ENCODE measurements around the gene IBA57. TPM values are rescaled to one million over a fixed set of nuclear protein-coding genes. Genes with fewer than 3 reads are reported as not detected.

Gene IBA57
- total RNA-seq, 1 donor from 2014 or later, result 11.4 TPM

DNA sequence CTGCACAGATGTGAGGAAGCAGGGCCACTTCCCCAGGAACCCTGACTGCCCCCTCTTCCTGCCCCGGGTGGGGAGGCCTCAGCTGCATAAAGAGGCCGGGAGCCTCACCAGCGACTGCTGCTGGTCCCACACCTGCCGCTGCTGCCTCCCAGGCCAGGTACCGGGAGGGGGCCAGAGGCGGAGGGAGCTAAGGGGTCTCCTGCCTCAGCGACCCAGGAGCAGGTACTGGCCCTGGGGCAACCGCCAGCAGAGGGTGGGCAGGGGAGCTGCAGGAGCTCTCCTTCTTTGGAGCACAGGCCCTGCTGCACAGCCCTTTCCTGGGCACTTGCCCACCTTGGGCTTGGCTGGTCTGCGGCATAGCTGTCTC, 9.1 kb upstream of the IBA57 start:
- no peak for DNase-seq
- Mint-ChIP-seq H3K4me3 (no peak overlapping the region), H3K27me3 (no peaks in the 10 kb centered on the region), H3K36me3 (ENCODE audit: low read depth) (no peaks in the 10 kb centered on the region), H3K4me1 (peaks cover 10% of the 10 kb centered on the region), H3K27ac (no peak overlapping the region), H3K9me3 (no peaks in the 10 kb centered on the region)
- intact Hi-C loops (cut with micrococcal nuclease), result no loop called here

- no peak overlapping the region for H3K4me3 Mint-ChIP-seq
Measured at GRCh38 chr1:228156941-228157728, 8.5 kb upstream of the IBA57 start.

DNA sequence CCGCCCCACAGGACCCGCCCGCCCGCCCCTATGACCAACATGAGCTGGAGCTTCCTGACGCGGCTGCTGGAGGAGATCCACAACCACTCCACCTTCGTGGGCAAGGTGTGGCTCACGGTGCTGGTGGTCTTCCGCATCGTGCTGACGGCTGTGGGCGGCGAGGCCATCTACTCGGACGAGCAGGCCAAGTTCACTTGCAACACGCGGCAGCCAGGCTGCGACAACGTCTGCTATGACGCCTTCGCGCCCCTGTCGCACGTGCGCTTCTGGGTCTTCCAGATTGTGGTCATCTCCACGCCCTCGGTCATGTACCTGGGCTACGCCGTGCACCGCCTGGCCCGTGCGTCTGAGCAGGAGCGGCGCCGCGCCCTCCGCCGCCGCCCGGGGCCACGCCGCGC, 7.9 kb upstream of the IBA57 start:
- DNase-seq, result no peak
- peaks cover 15% of the 10 kb centered on the region for H3K4me1 Mint-ChIP-seq
- intact Hi-C loops (cut with micrococcal nuclease), result no loop called here
- H3K27ac Mint-ChIP-seq, result no peak overlapping the region
- no peaks in the 10 kb centered on the region for H3K27me3 Mint-ChIP-seq
- no peaks in the 10 kb centered on the region for H3K36me3 Mint-ChIP-seq (ENCODE audit: low read depth)
- no peaks in the 10 kb centered on the region for H3K9me3 Mint-ChIP-seq
- no peak overlapping the region for H3K4me3 Mint-ChIP-seq

More at GRCh38 chr1:228156941-228157728, 8.5 kb upstream of the IBA57 start:
- no peaks in the 10 kb centered on the region for H3K27me3 Mint-ChIP-seq
- intact Hi-C loops (cut with micrococcal nuclease), result no loop called here
- H3K27ac Mint-ChIP-seq, result no peak overlapping the region
- no peaks in the 10 kb centered on the region for H3K36me3 Mint-ChIP-seq (ENCODE audit: low read depth)
- H3K9me3 Mint-ChIP-seq, result no peaks in the 10 kb centered on the region
- no peak for DNase-seq
- peaks cover 13% of the 10 kb centered on the region for H3K4me1 Mint-ChIP-seq

- no peak for DNase-seq
- H3K9me3 Mint-ChIP-seq, result no peaks in the 10 kb centered on the region
- H3K36me3 Mint-ChIP-seq (ENCODE audit: low read depth), result no peaks in the 10 kb centered on the region
- peaks cover 15% of the 10 kb centered on the region for H3K4me1 Mint-ChIP-seq
- intact Hi-C loops (cut with micrococcal nuclease), result no loop called here
- H3K27me3 Mint-ChIP-seq, result no peaks in the 10 kb centered on the region
- H3K4me3 Mint-ChIP-seq, result no peak overlapping the region
- H3K27ac Mint-ChIP-seq, result no peak overlapping the region
Measured at GRCh38 chr1:228158151-228159007, 7.2 kb upstream of the IBA57 start.

DNA sequence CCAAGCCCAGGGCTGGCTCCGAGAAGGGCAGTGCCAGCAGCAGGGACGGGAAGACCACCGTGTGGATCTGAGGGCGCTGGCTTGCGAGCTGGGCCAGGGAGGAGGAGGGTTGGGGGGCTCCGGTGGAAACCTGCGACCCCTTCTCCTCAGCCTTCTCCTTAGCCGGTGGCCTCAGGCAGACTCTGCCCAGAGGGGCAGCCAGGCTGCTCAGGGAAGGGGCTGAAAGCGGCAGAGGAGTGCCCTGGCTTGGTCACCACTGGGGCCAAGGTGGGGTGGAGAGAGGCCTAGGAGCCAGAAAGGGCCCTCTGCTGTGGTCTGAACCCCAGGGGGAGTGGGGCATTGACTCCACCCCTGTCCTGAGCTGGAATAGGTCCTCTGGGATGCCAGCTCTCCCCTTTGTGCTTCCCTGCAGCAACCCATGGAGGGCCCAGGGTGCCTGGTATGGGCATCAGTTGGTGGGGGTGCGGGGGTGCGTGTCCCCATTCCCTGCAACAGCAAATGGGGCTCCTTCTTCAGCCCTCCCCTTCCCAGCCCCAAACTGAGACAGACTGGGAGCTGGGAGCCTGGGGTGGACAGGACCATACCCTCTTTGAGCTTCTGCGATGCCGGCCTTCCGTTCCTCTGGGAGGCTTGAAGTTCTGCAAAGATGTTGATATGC, 6.5 kb upstream of the IBA57 start:
- DNase-seq, result no peak
- no peak overlapping the region for H3K4me3 Mint-ChIP-seq
- H3K27ac Mint-ChIP-seq, result no peak overlapping the region
- H3K9me3 Mint-ChIP-seq, result no peaks in the 10 kb centered on the region
- no peaks in the 10 kb centered on the region for H3K36me3 Mint-ChIP-seq (ENCODE audit: low read depth)
- H3K4me1 Mint-ChIP-seq, result peaks cover 15% of the 10 kb centered on the region
- intact Hi-C loops (cut with micrococcal nuclease), result no loop called here
- H3K27me3 Mint-ChIP-seq, result no peaks in the 10 kb centered on the region

- H3K36me3 Mint-ChIP-seq (ENCODE audit: low read depth), result no peaks in the 10 kb centered on the region
- no peaks in the 10 kb centered on the region for H3K27me3 Mint-ChIP-seq
- peaks cover 16% of the 10 kb centered on the region for H3K4me1 Mint-ChIP-seq
- no peak overlapping the region for H3K27ac Mint-ChIP-seq
- H3K4me3 Mint-ChIP-seq, result no peak overlapping the region
- H3K9me3 Mint-ChIP-seq, result no peaks in the 10 kb centered on the region
- intact Hi-C loops (cut with micrococcal nuclease), result loop anchor here (10.0 kb wide), 2 partner anchors 115 to 395 kb away; no protein-coding TSS in a partner anchor
- DNase-seq, result no peak
Measured at GRCh38 chr1:228160201-228160761, 5.3 kb upstream of the IBA57 start.

- no peak overlapping the region for H3K27ac Mint-ChIP-seq
- peaks cover 15% of the 10 kb centered on the region for H3K4me1 Mint-ChIP-seq
- H3K36me3 Mint-ChIP-seq (ENCODE audit: low read depth), result no peaks in the 10 kb centered on the region
- H3K27me3 Mint-ChIP-seq, result no peaks in the 10 kb centered on the region
- H3K9me3 Mint-ChIP-seq, result no peaks in the 10 kb centered on the region
- H3K4me3 Mint-ChIP-seq, result no peak overlapping the region
- intact Hi-C loops (cut with micrococcal nuclease), result loop anchor here (10.0 kb wide), 2 partner anchors 113 to 397 kb away; no protein-coding TSS in a partner anchor
- DNase-seq, result no peak
Measured at GRCh38 chr1:228161362-228161761, 4.2 kb upstream of the IBA57 start.

DNA sequence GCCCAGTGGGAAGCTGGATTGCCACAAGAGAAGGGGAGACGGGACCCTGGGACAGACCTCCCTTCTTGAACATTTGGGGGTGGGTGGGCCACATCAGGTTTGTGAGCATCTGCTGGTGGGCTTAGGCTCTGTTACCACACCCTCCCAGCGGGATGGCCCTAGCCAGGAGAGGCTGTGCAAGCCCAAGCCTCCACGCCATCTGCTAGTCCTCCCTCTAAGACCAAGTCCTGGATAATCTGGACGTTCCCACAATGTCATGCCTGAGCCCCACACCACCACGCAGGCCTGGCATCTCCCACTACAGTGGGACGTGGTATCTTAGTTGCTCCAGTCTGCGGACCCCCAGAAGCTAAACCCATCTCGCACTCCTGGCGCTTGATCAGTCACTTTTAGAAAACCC, 3.7 kb upstream of the IBA57 start:
- Mint-ChIP-seq H3K4me1 (peaks cover 19% of the 10 kb centered on the region), H3K36me3 (ENCODE audit: low read depth) (no peaks in the 10 kb centered on the region), H3K27me3 (no peaks in the 10 kb centered on the region), H3K27ac (no peak overlapping the region), H3K9me3 (no peaks in the 10 kb centered on the region), H3K4me3 (no peak overlapping the region)
- DNase-seq, result no peak
- intact Hi-C loops (cut with micrococcal nuclease), result loop anchor here (10.0 kb wide), 2 partner anchors 113 to 397 kb away; no protein-coding TSS in a partner anchor

- Mint-ChIP-seq H3K4me1 (peaks cover 21% of the 10 kb centered on the region), H3K27ac (no peak overlapping the region), H3K9me3 (no peaks in the 10 kb centered on the region), H3K4me3 (no peak overlapping the region), H3K27me3 (no peaks in the 10 kb centered on the region), H3K36me3 (ENCODE audit: low read depth) (no peaks in the 10 kb centered on the region)
- intact Hi-C loops (cut with micrococcal nuclease), result loop anchor here (10.0 kb wide), 2 partner anchors 112 to 398 kb away; no protein-coding TSS in a partner anchor
- DNase-seq, result no peak
Measured at GRCh38 chr1:228162286-228163006, 3.2 kb upstream of the IBA57 start.

DNA sequence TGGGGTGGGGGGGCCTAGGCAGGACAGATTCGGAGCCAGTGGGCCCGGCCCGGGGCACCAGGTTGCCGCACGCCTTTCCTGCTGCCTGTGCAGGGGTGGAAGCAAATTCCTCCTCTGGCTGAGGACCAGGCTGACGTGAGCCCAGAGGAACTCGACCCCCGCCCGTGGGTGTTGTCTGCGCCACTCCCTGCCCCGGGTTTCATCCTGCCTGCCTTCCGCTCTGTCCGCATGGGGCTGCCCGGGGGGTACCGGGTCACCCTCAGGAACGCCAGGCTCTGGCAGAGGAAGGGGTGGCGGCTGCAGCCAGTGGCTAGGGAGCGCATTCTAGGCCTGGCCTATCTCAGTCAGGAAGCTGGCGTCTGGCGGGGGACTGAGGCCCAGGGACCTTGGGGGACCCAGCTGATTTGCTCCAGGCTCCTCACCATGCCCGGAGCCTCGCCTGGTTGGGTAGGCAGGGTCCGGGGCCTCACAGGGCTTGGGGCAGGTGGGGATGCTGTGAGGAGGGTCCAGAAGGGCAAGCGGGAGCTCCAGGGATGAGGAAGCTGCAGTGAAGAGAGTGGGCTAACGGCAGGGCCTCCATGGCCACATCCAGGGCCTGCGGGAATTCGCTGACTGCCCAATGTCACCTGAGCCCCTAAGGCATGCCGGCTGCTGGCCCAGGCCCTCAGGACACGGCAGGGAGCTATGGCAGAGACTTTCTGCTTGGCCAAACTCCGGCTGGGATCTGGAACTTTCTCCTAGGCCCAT, 2.4 kb upstream of the IBA57 start:
- peaks cover 25% of the 10 kb centered on the region for H3K4me1 Mint-ChIP-seq

GRCh38 chr1:228163776-228164519, 1.7 kb upstream of the IBA57 start:
- Mint-ChIP-seq H3K36me3 (ENCODE audit: low read depth) (no peaks in the 10 kb centered on the region), H3K27ac (peak overlapping the region; percentile 93), H3K4me3 (peak overlapping the region; percentile 91), H3K9me3 (no peaks in the 10 kb centered on the region), H3K4me1 (peaks cover 25% of the 10 kb centered on the region), H3K27me3 (no peaks in the 10 kb centered on the region)
- intact Hi-C loops (cut with micrococcal nuclease), result loop anchor here (10.0 kb wide), 2 partner anchors 111 to 399 kb away; no protein-coding TSS in a partner anchor
- no peak for DNase-seq

More for the DNA sequence above, 2.4 kb upstream of the IBA57 start:
- Mint-ChIP-seq H3K36me3 (ENCODE audit: low read depth) (no peaks in the 10 kb centered on the region), H3K27me3 (no peaks in the 10 kb centered on the region), H3K27ac (no peak overlapping the region), H3K9me3 (no peaks in the 10 kb centered on the region), H3K4me3 (no peak overlapping the region)
- intact Hi-C loops (cut with micrococcal nuclease), result loop anchor here (10.0 kb wide), 2 partner anchors 112 to 398 kb away; no protein-coding TSS in a partner anchor
- DNase-seq, result no peak
